Esophagus squamous epithelium (tissue), 4 donors: ENCODE measurements around the gene MYBPC2.

Experiments used
- CTCF ChIP-seq, 6 experiments: fragments of 450-650 bp in 4 of 6; fragments of 200-600 bp in 2 of 6; sonication (generic) in 2 of 6; IDR thresholded peaks; one replicate each; pipeline ENCODE4 v1.5.1; 2016 to 2019; ENCODE audit warnings: antibody characterized with exemption in 6 of 6, mild to moderate bottlenecking in 4 of 6, moderate library complexity in 4 of 6
- POLR2A ChIP-seq, 4 donors: fragments of 450-650 bp; IDR thresholded peaks; one replicate each; pipeline ENCODE4 v1.6.1; 2017; ENCODE audit warnings: antibody characterized with exemption in 4 of 4, mild to moderate bottlenecking in 4 of 4, moderate library complexity in 3 of 4

DNA sequence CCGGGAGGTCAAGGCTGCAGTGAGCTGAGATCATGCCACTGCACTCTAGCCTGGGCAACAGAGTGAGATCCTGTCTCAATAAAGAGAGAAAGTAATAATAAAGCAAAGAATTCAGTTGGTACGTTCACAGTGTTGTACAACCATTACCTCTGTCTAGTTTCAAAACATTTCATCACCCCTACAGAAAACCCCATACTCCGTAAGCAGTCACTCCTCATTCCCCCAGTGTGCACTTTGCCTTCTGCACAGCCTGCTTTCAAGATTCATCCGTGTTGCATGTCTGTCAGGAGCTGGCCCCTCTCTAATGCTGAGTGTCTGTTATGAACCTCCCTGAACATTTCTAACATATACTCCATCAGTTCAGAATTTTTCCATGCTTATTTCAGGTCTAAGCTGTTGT lies 39.1 kb upstream of the MYBPC2 start:
- TF ChIP-seq CTCF (IDR thresholded peaks at IDR 0.05) = no peak
- TF ChIP-seq POLR2A (IDR thresholded peaks at IDR 0.05) = no peak
